H1 (cell line): ENCODE measurements around the gene GRID1. TPM values are rescaled to one million over a fixed set of nuclear protein-coding genes. Genes with fewer than 3 reads are reported as not detected.

ENCODE experiments used
- CHD1 ChIP-seq: IDR thresholded peaks from 2 replicates; pipeline ENCODE4 v1.6.1; 2012; ENCODE audit warnings: low read depth, low read length, improper control_type of control experiment
- EZH2 ChIP-seq: fragments of 200-600 bp; sonication (generic); IDR thresholded peaks from 2 replicates; pipeline ENCODE4 v1.7.1; 2012; ENCODE audit warnings: low read depth, mild to moderate bottlenecking, moderate library complexity, low read length, inconsistent platforms; ENCODE audit not compliant: severe bottlenecking
- GTF2F1 ChIP-seq: IDR thresholded peaks from 2 replicates; pipeline ENCODE4 v1.6.1; 2012; ENCODE audit warnings: low read depth, low read length, improper control_type of control experiment, borderline replicate concordance
- polyA plus RNA-seq, 7 experiments: library from polyadenylated mRNA; depleted of rRNA in 3 of 7; stranded (reverse) in 5 of 7; unstranded in 2 of 7; fragments of >200 nt in 5 of 7; fragments of 200-250 nt in 2 of 7; gene quantifications; 1 replicate in 5 of 7; 2 replicates in 1 of 7; 4 replicates in 1 of 7; pipeline versions ENCODE4 v1.2.1 to v1.2.3, GENCODE V29; 2011 to 2013; ENCODE audit warnings: missing spikeins in 2 of 7, mixed read lengths in 2 of 7
- total RNA-seq: library from RNA; stranded (reverse); fragmentation: NEBNext Ultra II Directional; extraction: Animal tissue kit (Norgen Biotek cat#: 25700); gene quantifications from 2 replicates; pipeline ENCODE4 v1.2.1, GENCODE V29; 2021

Gene GRID1
- total and polyA plus RNA-seq, 2 of the 8 experiments (the other 6 are each of a cell fraction or from before 2014, with no cell fraction given): 0.22 to 0.30 TPM

DNA sequence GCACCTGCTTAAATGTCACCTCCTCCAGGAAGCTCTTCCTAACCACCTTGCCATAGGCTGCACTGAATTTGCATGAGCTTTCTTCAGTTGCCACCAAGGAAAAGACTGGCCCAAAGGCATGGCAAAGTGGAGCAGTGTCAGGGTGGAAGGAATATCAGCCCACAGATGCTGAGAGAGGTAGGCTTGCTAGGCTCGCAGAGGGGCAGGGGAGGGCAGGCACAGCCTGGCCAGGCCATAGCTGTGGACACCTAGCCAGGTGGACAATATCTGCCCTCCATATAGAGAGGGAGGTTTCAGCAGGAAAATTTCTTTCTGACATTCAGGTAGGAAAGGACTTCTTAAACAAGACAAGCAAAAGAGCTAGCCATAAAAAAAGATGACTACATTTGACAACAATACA, 166.3 kb downstream of the GRID1 start (continued):
- TF ChIP-seq EZH2: no peak
- TF ChIP-seq GTF2F1: no peak
- TF ChIP-seq CHD1: no peak
